A549 (cell line): ENCODE results near the gene PTPN22. TPM values are rescaled to one million over a fixed set of nuclear protein-coding genes. Genes with fewer than 3 reads are reported as not detected.

Experiments
- ATAC-seq, 2 experiments: fragments of 200-7000 bp in 1 of 2; fragments of >200 bp in 1 of 2; cut with Nextera tagmentation in 1 of 2; cut with Tn5 transposase in 1 of 2; 3 replicates each; pipeline versions ENCODE4 v1.8.0 to v1.9.1; 2018 to 2020; ENCODE audit warnings: mild to moderate bottlenecking in 1 of 2, moderate library complexity in 1 of 2
- CTCF ChIA-PET: fragments of 300-600 bp; sonication (Branson Sonifier 250); formaldehyde crosslinking; extraction: SDS; loops from one replicate; lab custom pipeline; 2021; ENCODE audit warnings: antibody characterized with exemption, inconsistent platforms; lab: Yijun Ruan, JAX
- POLR2A ChIA-PET: fragments of 350-600 bp; formaldehyde crosslinking; extraction: SDS; loops from one replicate; lab custom pipeline; 2021; ENCODE audit warnings: antibody characterized with exemption, inconsistent platforms; lab: Yijun Ruan, JAX
- DNase-seq, 2 experiments: peaks; one replicate each; pipeline versions ENCODE4 v3.0.0 to v3.0.0-alpha.2; 2011 to 2016; ENCODE audit warnings: low read depth in 1 of 2, low spot score in 1 of 2
- FAIRE-seq: peaks from 2 replicates; lab custom pipeline; 2011; peaks lifted over from hg19 to GRCh38; lab: Jason Lieb, UNC
- H3K27ac ChIP-seq, 2 experiments: fragments of >200 bp; sonication (Bioruptor Twin); formaldehyde crosslinking; 3 replicates each; pipeline ENCODE4 v1.5.1; 2016 to 2017
- H3K4me1 ChIP-seq: fragments of >200 bp; sonication (Bioruptor Twin); formaldehyde crosslinking; 3 replicates; pipeline ENCODE4 v1.6.1; 2016
- H3K4me2 ChIP-seq: fragments of >200 bp; sonication (Bioruptor Twin); formaldehyde crosslinking; 3 replicates; pipeline ENCODE4 v1.6.1; 2016
- H3K4me3 ChIP-seq: fragments of >200 bp; sonication (Bioruptor Twin); formaldehyde crosslinking; 3 replicates; pipeline ENCODE4 v1.5.1; 2016
- H3K9me3 ChIP-seq: fragments of >200 bp; sonication (Bioruptor Twin); formaldehyde crosslinking; 3 replicates; pipeline ENCODE4 v1.6.1; 2016
- CEBPB ChIP-seq, 2 experiments: fragments of >200 bp in 1 of 2; sonication (Bioruptor Twin) in 1 of 2; formaldehyde crosslinking in 1 of 2; IDR thresholded peaks; 2 replicates each; pipeline ENCODE4 v1.6.1; 2012 to 2016
- EHMT2 ChIP-seq: fragments of 200-600 bp; sonication (generic); IDR thresholded peaks from 2 replicates; pipeline ENCODE4 v1.6.1; 2016; ENCODE audit warnings: antibody characterized with exemption, low read depth, mild to moderate bottlenecking, moderate library complexity
- ELK1 ChIP-seq: fragments of 150-350 bp; IDR thresholded peaks from 2 replicates; pipeline ENCODE4 v1.6.1; 2014; ENCODE audit warnings: low read depth, mild to moderate bottlenecking, low read length
- FOSB ChIP-seq: fragments of 250-450 bp; sonication (Bioruptor Pico); IDR thresholded peaks from 2 replicates; pipeline ENCODE4 v1.5.0; 2020; ENCODE audit warnings: mild to moderate bottlenecking, moderate library complexity
- FOSL2 ChIP-seq, 2 experiments: fragments of 450-650 bp in 1 of 2; fragments of >200 bp in 1 of 2; sonication (Bioruptor Twin) in 1 of 2; formaldehyde crosslinking; IDR thresholded peaks; 2 replicates each; pipeline versions ENCODE4 v1.5.0 to v1.6.1; 2016 to 2020; ENCODE audit warnings: mild to moderate bottlenecking in 1 of 2, moderate library complexity in 1 of 2
- GATA3 ChIP-seq: IDR thresholded peaks from 2 replicates; pipeline ENCODE4 v1.6.1; 2012; ENCODE audit warnings: borderline replicate concordance
- HDAC2 ChIP-seq: fragments of 200-600 bp; sonication (generic); IDR thresholded peaks from 2 replicates; pipeline ENCODE4 v1.6.1; 2016
- HES2 ChIP-seq: fragments of >200 bp; sonication (Bioruptor Twin); formaldehyde crosslinking; IDR thresholded peaks from 2 replicates; pipeline ENCODE4 v1.6.1; 2016
- HEYL ChIP-seq: fragments of 250-450 bp; sonication (Bioruptor Pico); IDR thresholded peaks from 2 replicates; pipeline ENCODE4 v1.8.0; 2021; ENCODE audit warnings: mild to moderate bottlenecking, moderate library complexity
- HMGXB4 ChIP-seq: fragments of 250-450 bp; sonication (Bioruptor Pico); IDR thresholded peaks from 2 replicates; pipeline ENCODE4 v1.5.0; 2021; ENCODE audit warnings: mild to moderate bottlenecking, moderate library complexity, borderline replicate concordance
- JUNB ChIP-seq: fragments of >200 bp; sonication (Bioruptor Twin); formaldehyde crosslinking; IDR thresholded peaks from 2 replicates; pipeline ENCODE4 v1.6.1; 2016
- KDM1A ChIP-seq: fragments of 200-600 bp; sonication (generic); IDR thresholded peaks from 2 replicates; pipeline ENCODE4 v1.6.1; 2016; ENCODE audit warnings: low read depth, mild to moderate bottlenecking
- MAX ChIP-seq: IDR thresholded peaks from 2 replicates; pipeline ENCODE4 v1.6.1; 2012
- RAD21 ChIP-seq, 2 experiments: fragments of >200 bp in 1 of 2; sonication (Bioruptor Twin) in 1 of 2; formaldehyde crosslinking in 1 of 2; IDR thresholded peaks in 1 of 2; conservative IDR thresholded peaks in 1 of 2; 2 replicates in 1 of 2; 3 replicates in 1 of 2; pipeline ENCODE4 v1.6.1; 2012 to 2018; ENCODE audit warnings: inconsistent platforms in 1 of 2
- RFX5 ChIP-seq: fragments of 450-650 bp; IDR thresholded peaks from 2 replicates; pipeline ENCODE4 v1.7.1; 2014; ENCODE audit warnings: antibody characterized with exemption, mild to moderate bottlenecking, moderate library complexity
- RNF2 ChIP-seq: fragments of 200-600 bp; sonication (generic); IDR thresholded peaks from 2 replicates; pipeline ENCODE4 v1.6.1; 2016; ENCODE audit warnings: low read depth, mild to moderate bottlenecking, antibody characterized with exemption, moderate library complexity, borderline replicate concordance
- WGBS: methylation state at CpG from one replicate; pipeline ENCODE4 v1.1.6; 2017; ENCODE audit errors: missing lambda C conversion rate; 5-methylcytosine and 5-hydroxymethylcytosine counted together
- polyA plus RNA-seq, 4 experiments: library from polyadenylated mRNA; depleted of rRNA in 3 of 4; stranded (reverse); fragments of >200 nt; fragmentation: RNase III in 1 of 4; extraction: RNeasy Plus Mini Kit Qiagen cat#74134 plus additional on column Dnase treatment in 1 of 4; gene quantifications; 2 replicates in 3 of 4; 3 replicates in 1 of 4; pipeline ENCODE4 v1.2.3, GENCODE V29; 2011 to 2017

Gene PTPN22
- polyA plus RNA-seq, 2 of the 4 experiments (the other 2 are of a cell fraction), result not detected

- TF ChIP-seq HMGXB4, result no peak
Measured at GRCh38 chr1:113808450-113809195, 62.9 kb downstream of the PTPN22 start (continued).

GRCh38 chr1:113805639-113806038 is 65.9 kb downstream of the PTPN22 start:
- DNase-seq (no peak), ATAC-seq (no peak), FAIRE-seq (no peak)
- H3K9me3 ChIP-seq, result no peaks in the 10 kb centered on the region
- peaks cover 36% of the 10 kb centered on the region for H3K4me1 ChIP-seq
- H3K4me3 ChIP-seq, result no peak overlapping the region
- H3K27ac ChIP-seq, result peak overlapping the region in 1 of 2 experiments; percentile 25; a peak in 2 of 6 replicates
- TF ChIP-seq CEBPB (IDR thresholded peaks at IDR 0.05) (no peak), HDAC2 (no peak)
- H3K4me2 ChIP-seq, result peak overlapping the region; percentile 53
- POLR2A ChIA-PET, result no interaction called here
- CTCF ChIA-PET, result no interaction called here
- 80% methylated on average over 4 of the region's 4 CpGs for WGBS

- CTCF ChIA-PET, result no interaction called here
Measured at GRCh38 chr1:113805256-113805531, 66.3 kb downstream of the PTPN22 start.

GRCh38 chr1:113804421-113805255 is 66.9 kb downstream of the PTPN22 start:
- WGBS, result 36% methylated on average over 8 of the region's 8 CpGs
- CTCF ChIA-PET, result interaction anchor here (0.8 kb wide), 1 partner anchor 28 kb away, joined by 3 read pairs; no protein-coding TSS in a partner anchor
- POLR2A ChIA-PET, result no interaction called here
- Histone ChIP-seq H3K4me1 (peaks cover 27% of the 10 kb centered on the region), H3K4me2 (peak overlapping the region; percentile 53), H3K4me3 (peak overlapping the region; percentile 27; the same call in 2 of the 3 replicates), H3K9me3 (no peaks in the 10 kb centered on the region), H3K27ac (peak overlapping the region; percentile 44 to 75; a peak in 4 of 6 replicates)
- TF ChIP-seq ELK1, result no peak
- peak; percentile 72 to 74 for TF ChIP-seq CEBPB (IDR thresholded peaks at IDR 0.05)
- TF ChIP-seq FOSL2 (IDR thresholded peaks at IDR 0.05), result peak; percentile 70; the same call in 1 of the 2 replicates
- peak; percentile 93 for TF ChIP-seq FOSL2 (CRISPR knock-in tag; IDR thresholded peaks at IDR 0.05)
- TF ChIP-seq JUNB, result peak; percentile 52; the same call in 1 of the 2 replicates
- TF ChIP-seq GATA3, result peak; percentile 28; the same call in 1 of the 2 replicates
- FAIRE-seq (no peak), DNase-seq (peak; percentile 64 to 67), ATAC-seq (peak; percentile 95 to 99)

More at GRCh38 chr1:113805256-113805531, 66.3 kb downstream of the PTPN22 start:
- FAIRE-seq (no peak), ATAC-seq (no peak), DNase-seq (no peak)
- no peaks in the 10 kb centered on the region for H3K9me3 ChIP-seq
- peak overlapping the region; percentile 44 to 75; a peak in 4 of 6 replicates for H3K27ac ChIP-seq
- 71% methylated on average over 6 of the region's 6 CpGs for WGBS
- POLR2A ChIA-PET, result no interaction called here
- no peak for TF ChIP-seq RNF2
- TF ChIP-seq FOSL2 (IDR thresholded peaks at IDR 0.05), result no peak
- no peak for TF ChIP-seq FOSL2 (CRISPR knock-in tag; IDR thresholded peaks at IDR 0.05)
- no peak for TF ChIP-seq GATA3
- no peak for TF ChIP-seq KDM1A
- TF ChIP-seq RFX5, result no peak
- TF ChIP-seq RAD21 (conservative IDR thresholded peaks at IDR 0.05 in 1 of 2, IDR thresholded peaks at IDR 0.05 in 1 of 2), result no peak
- TF ChIP-seq MAX, result no peak
- no peak for TF ChIP-seq HES2
- TF ChIP-seq FOSB (CRISPR knock-in tag), result no peak
- TF ChIP-seq EHMT2, result no peak
- TF ChIP-seq HEYL (CRISPR knock-in tag), result no peak
- peaks cover 32% of the 10 kb centered on the region for H3K4me1 ChIP-seq
- H3K4me2 ChIP-seq, result peak overlapping the region; percentile 53
- peak overlapping the region; percentile 27; the same call in 2 of the 3 replicates for H3K4me3 ChIP-seq
